Cardiac fibroblast (primary cell): ENCODE results near the gene ELL2.
A peak's percentile ranks its signal among the peaks of the same experiment; 100 is the strongest.

Experiments used
- DNase-seq, 2 donors: peaks; one replicate each; pipeline versions ENCODE4 v3.0.0 to v3.0.0-alpha.2; 2010; ENCODE audit warnings: low read depth in 2 of 2
- H3K4me3 ChIP-seq, 2 donors: replicated peaks in 1 of 2; 1 replicate in 1 of 2; 2 replicates in 1 of 2; pipeline ENCODE4 v1.5.1; 2011; ENCODE audit warnings: low read depth in 2 of 2, low read length in 2 of 2, mild to moderate bottlenecking in 2 of 2, moderate library complexity in 1 of 2
- CTCF ChIP-seq: IDR thresholded peaks from one replicate; pipeline ENCODE4 v1.5.1; 2011; ENCODE audit warnings: low read depth, mild to moderate bottlenecking, low read length, inconsistent platforms

ELL2 gene

GRCh38 chr5:95958310-95959014 lies 3.2 kb downstream of the ELL2 start:
- peak; percentile 33 to 48 for DNase-seq
- no peak for TF ChIP-seq CTCF
- H3K4me3 ChIP-seq: peak overlapping the region; percentile 94 to 97

GRCh38 chr5:95957561-95958203 lies 4.0 kb downstream of the ELL2 start:
- DNase-seq: no peak
- no peak for TF ChIP-seq CTCF
- peak overlapping the region in 1 of 2 donors; percentile 94 for H3K4me3 ChIP-seq

GRCh38 chr5:95956900-95957293 lies 4.8 kb downstream of the ELL2 start:
- no peak for DNase-seq
- H3K4me3 ChIP-seq: no peak overlapping the region
- TF ChIP-seq CTCF: no peak

- DNase-seq: peak; percentile 45 to 92
- H3K4me3 ChIP-seq: peak overlapping the region in 1 of 2 donors; percentile 7
- TF ChIP-seq CTCF: no peak
These were observed 5.4 kb downstream of the ELL2 start for GRCh38 chr5:95956021-95956899.

GRCh38 chr5:95954716-95955115 lies 6.9 kb downstream of the ELL2 start:
- H3K4me3 ChIP-seq: no peak overlapping the region
- no peak for DNase-seq
- TF ChIP-seq CTCF: no peak

DNA sequence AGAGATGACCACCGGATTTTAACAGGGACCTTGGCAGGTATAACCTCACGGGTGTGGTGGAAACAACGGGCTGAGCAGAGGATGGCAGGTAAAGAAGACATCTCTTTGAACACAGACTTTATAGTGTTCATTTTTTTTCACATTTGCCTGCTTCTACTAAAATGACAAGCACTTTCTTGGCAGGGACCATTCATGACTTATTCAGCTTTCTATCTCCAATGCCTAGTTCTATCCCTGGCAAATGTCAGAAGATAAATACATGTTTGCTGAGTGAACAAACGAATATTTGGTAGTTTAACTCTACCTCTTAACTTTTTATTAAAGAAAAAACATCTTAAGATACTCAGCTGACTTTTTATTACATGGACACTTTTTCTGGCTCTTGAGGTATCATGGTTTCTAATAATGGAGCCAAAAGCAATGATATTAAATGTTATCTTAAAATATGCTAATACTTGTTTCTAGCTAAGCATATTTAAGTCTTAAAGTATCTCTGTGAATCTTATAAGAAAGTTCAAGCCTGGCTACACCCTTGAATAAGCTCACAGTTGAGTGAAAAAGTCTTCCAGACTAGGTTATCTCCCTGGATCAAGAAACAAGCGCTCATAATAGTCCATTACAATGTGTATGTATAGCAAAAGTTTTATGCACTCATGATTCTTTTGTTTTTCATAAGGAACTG lies 8.5 kb downstream of the ELL2 start:
- DNase-seq: peak in 1 of 2 donors; percentile 43
- H3K4me3 ChIP-seq: no peak overlapping the region
- TF ChIP-seq CTCF: no peak
